ENCODE measurements around the gene DDX5. TPM values are rescaled to one million over a fixed set of nuclear protein-coding genes. Genes with fewer than 3 reads are reported as not detected.

The DDX5 gene
- total and polyA plus RNA-seq, 2 of the 13 experiments (the other 11 are each of a cell fraction or from before 2014, with no cell fraction given), result 503 to 684 TPM

DNA sequence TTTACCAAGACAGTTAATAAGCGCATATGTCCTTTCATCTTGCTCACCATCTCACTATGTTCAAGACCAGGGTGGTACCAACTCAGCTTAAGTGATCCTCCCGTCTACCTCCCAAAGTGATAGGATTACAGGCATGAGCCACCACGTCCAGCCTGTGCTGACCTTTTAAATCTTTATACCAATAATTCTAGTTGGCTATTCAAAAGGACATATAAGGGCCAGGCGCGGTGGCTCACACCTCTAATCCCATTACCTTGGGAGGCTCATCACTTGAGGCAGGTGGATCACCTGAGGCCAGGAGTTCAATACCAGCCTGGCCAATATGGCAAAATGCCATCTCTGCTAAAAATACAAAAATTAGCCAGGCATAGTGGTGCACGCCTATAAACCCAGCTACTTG, 3.1 kb upstream of the DDX5 start:
- WGBS (ENCODE audit: low lambda C conversion rate), result 97% methylated on average over 6 of the region's 6 CpGs
- ChIA-PET POLR2A (no interaction called here), CTCF (ENCODE audit: low intra/inter-chr PET ratio, low total read pairs) (no interaction called here)
- Histone ChIP-seq H3K4me3 (replicated peaks in 1 of 3; ENCODE audit: insufficient read depth in 1 of 3, low read depth in 2 of 3, low read length in 3 of 3) (peak overlapping the region in 2 of 3 experiments; percentile 4; a peak in 1 of 6 replicates), H3K4me2 (ENCODE audit: low read depth, low read length) (peak overlapping the region; percentile 49), H2AFZ (ENCODE audit: low read length) (no peak overlapping the region), H3K27ac (ENCODE audit: extremely low read length, insufficient read depth, low read length) (no peak overlapping the region), H4K20me1 (ENCODE audit: insufficient read depth, low read length) (peaks cover 30% of the 10 kb centered on the region), H3K9me3 (ENCODE audit: low read length) (no peaks in the 10 kb centered on the region), H3K36me3 (replicated peaks in 1 of 2; ENCODE audit: control insufficient read depth in 1 of 2, insufficient read depth in 2 of 2, low read length in 2 of 2) (peaks cover 2 to 52% of the 10 kb centered on the region in 2 experiments), H3K79me2 (ENCODE audit: insufficient read depth, low read length) (peaks cover 60% of the 10 kb centered on the region), H3K27me3 (ENCODE audit: control insufficient read depth in 1 of 2, insufficient read depth in 2 of 2, low read length in 2 of 2) (peaks cover 0 to 3% of the 10 kb centered on the region in 2 experiments; a peak in 1 of 5 replicates), H3K4me1 (ENCODE audit: insufficient read depth, low read length) (peaks cover 19% of the 10 kb centered on the region), H3K9ac (ENCODE audit: insufficient read depth, low read depth, low read length) (no peak overlapping the region)
- no peak for DNase-seq (ENCODE audit: low spot score)
- TF ChIP-seq KLF16 (CRISPR knock-in tag; IDR thresholded peaks at IDR 0.05) (no peak), SKI (IDR thresholded peaks at IDR 0.05; ENCODE audit: partially characterized antibody) (no peak)
- FAIRE-seq, result no peak
- intact Hi-C loops (cut with micrococcal nuclease; ENCODE audit: unreplicated experiment), result loop anchor here (2.0 to 5.0 kb wide), 2 partner anchors 140 to 153 kb away; partner anchors contain the start of gene SMURF2
- ATAC-seq, result no peak
- in situ Hi-C loops (cut with HindIII; ENCODE audit: extremely low pct_ligation_motif_present, low pct_unique_long_range_greater_than_20kb), result loop anchor here (10.0 kb wide), 1 partner anchor 664 kb away; the partner anchor contains the start of gene SMARCD2
- BruUV-seq (replicated peaks), result no TSS peak

DNA sequence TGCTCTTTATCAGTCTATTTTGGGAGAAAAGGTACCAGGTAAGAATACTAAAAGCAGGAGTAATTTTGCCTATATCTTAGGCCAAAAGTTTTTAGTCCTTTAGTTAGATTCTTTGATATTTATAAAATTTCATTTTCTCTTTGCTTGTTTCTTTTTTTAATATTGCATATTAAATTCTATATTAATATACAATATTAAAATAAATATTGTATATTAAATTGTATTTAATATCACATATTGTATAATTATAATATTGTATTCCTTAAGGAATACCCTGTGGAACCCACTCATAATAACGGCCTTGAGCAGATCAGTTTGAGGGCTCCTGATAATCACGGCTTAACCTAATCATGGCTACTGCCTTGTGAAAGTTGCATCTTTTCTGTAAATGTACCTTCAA, 2.6 kb upstream of the DDX5 start:
- no peak for ATAC-seq
- H3K36me3 ChIP-seq (replicated peaks in 1 of 2; ENCODE audit: control insufficient read depth in 1 of 2, insufficient read depth in 2 of 2, low read length in 2 of 2), result peaks cover 5 to 52% of the 10 kb centered on the region in 2 experiments
- intact Hi-C loops (cut with micrococcal nuclease; ENCODE audit: unreplicated experiment) (loop anchor here (2.0 to 5.0 kb wide), 2 partner anchors 140 to 154 kb away; partner anchors contain the start of gene SMURF2), in situ Hi-C loops (cut with HindIII; ENCODE audit: extremely low pct_ligation_motif_present, low pct_unique_long_range_greater_than_20kb) (loop anchor here (10.0 kb wide), 1 partner anchor 664 kb away; the partner anchor contains the start of gene SMARCD2)
- H3K79me2 ChIP-seq (ENCODE audit: insufficient read depth, low read length), result peaks cover 65% of the 10 kb centered on the region
- ChIA-PET POLR2A (no interaction called here), CTCF (ENCODE audit: low intra/inter-chr PET ratio, low total read pairs) (no interaction called here)
- H2AFZ ChIP-seq (ENCODE audit: low read length), result no peak overlapping the region
- no peaks in the 10 kb centered on the region for H3K9me3 ChIP-seq (ENCODE audit: low read length)
- H3K4me1 ChIP-seq (ENCODE audit: insufficient read depth, low read length), result peaks cover 24% of the 10 kb centered on the region
- H3K4me3 ChIP-seq (replicated peaks in 1 of 3; ENCODE audit: insufficient read depth in 1 of 3, low read depth in 2 of 3, low read length in 3 of 3), result peak overlapping the region; percentile 94 to 100 (median 99); a peak in 5 of 6 replicates
- peak overlapping the region; percentile 100; the same call in 1 of the 2 replicates for H3K9ac ChIP-seq (ENCODE audit: insufficient read depth, low read depth, low read length)
- no TSS peak for BruUV-seq (replicated peaks)
- no peak overlapping the region for H3K27ac ChIP-seq (ENCODE audit: extremely low read length, insufficient read depth, low read length)
- 96% methylated on average over 2 of the region's 2 CpGs for WGBS (ENCODE audit: low lambda C conversion rate)
- no peak for DNase-seq (ENCODE audit: low spot score)
- H3K27me3 ChIP-seq (ENCODE audit: control insufficient read depth in 1 of 2, insufficient read depth in 2 of 2, low read length in 2 of 2), result peaks cover 0 to 3% of the 10 kb centered on the region in 2 experiments; a peak in 1 of 5 replicates
- H3K4me2 ChIP-seq (ENCODE audit: low read depth, low read length), result peak overlapping the region; percentile 81
- H4K20me1 ChIP-seq (ENCODE audit: insufficient read depth, low read length), result peaks cover 35% of the 10 kb centered on the region
- FAIRE-seq, result no peak
- TF ChIP-seq, protein P1, sequence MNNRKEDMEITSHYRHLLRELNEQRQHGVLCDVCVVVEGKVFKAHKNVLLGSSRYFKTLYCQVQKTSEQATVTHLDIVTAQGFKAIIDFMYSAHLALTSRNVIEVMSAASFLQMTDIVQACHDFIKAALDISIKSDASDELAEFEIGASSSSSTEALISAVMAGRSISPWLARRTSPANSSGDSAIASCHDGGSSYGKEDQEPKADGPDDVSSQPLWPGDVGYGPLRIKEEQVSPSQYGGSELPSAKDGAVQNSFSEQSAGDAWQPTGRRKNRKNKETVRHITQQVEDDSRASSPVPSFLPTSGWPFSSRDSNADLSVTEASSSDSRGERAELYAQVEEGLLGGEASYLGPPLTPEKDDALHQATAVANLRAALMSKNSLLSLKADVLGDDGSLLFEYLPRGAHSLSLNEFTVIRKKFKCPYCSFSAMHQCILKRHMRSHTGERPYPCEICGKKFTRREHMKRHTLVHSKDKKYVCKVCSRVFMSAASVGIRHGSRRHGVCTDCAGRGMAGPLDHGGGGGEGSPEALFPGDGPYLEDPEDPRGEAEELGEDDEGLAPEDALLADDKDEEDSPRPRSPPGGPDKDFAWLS (CRISPR knock-in tag; IDR thresholded peaks at IDR 0.05; ENCODE audit: borderline replicate concordance), result no peak
- TF ChIP-seq KAT7 (CRISPR knock-in tag; IDR thresholded peaks at IDR 0.05; ENCODE audit: borderline replicate concordance) (no peak), ZNF496 (CRISPR knock-in tag; IDR thresholded peaks at IDR 0.05; ENCODE audit: insufficient replicate concordance) (no peak), THYN1 (CRISPR knock-in tag; IDR thresholded peaks at IDR 0.05; ENCODE audit: borderline replicate concordance, low read depth) (no peak), HMGA1 (CRISPR knock-in tag; conservative IDR thresholded peaks at IDR 0.05) (no peak), POLR2G (IDR thresholded peaks at IDR 0.05; ENCODE audit: low read depth, low read length) (no peak), ZNF652 (CRISPR knock-in tag; IDR thresholded peaks at IDR 0.05; ENCODE audit: borderline replicate concordance, low read depth) (no peak), FOXK1 (CRISPR knock-in tag; IDR thresholded peaks at IDR 0.05; ENCODE audit: borderline replicate concordance, low read depth) (no peak), RELA (CRISPR knock-in tag; IDR thresholded peaks at IDR 0.05) (no peak), ARNT2 (CRISPR knock-in tag; IDR thresholded peaks at IDR 0.05; ENCODE audit: low read depth) (no peak), YY1 (IDR thresholded peaks at IDR 0.05; ENCODE audit: insufficient read depth, insufficient replicate concordance, low read depth, low read length) (no peak), KDM1A (CRISPR knock-in tag; IDR thresholded peaks at IDR 0.05) (no peak), HIVEP1 (CRISPR knock-in tag; IDR thresholded peaks at IDR 0.05) (no peak)
- TF ChIP-seq, protein P2, sequence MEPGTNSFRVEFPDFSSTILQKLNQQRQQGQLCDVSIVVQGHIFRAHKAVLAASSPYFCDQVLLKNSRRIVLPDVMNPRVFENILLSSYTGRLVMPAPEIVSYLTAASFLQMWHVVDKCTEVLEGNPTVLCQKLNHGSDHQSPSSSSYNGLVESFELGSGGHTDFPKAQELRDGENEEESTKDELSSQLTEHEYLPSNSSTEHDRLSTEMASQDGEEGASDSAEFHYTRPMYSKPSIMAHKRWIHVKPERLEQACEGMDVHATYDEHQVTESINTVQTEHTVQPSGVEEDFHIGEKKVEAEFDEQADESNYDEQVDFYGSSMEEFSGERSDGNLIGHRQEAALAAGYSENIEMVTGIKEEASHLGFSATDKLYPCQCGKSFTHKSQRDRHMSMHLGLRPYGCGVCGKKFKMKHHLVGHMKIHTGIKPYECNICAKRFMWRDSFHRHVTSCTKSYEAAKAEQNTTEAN (CRISPR knock-in tag; conservative IDR thresholded peaks at IDR 0.05), result no peak

All from HepG2 (cell line).